ENCODE results near the gene STAMBPL1. TPM values are rescaled to one million over a fixed set of nuclear protein-coding genes. Genes with fewer than 3 reads are reported as not detected.

The STAMBPL1 gene
- polyA plus RNA-seq, 1 of the 3 experiments (the other 2 are of a cell fraction) = 25.1 TPM

GRCh38 chr10:88889559-88890337, 9.7 kb downstream of the STAMBPL1 start:
- no peak for DNase-seq
- H3K4me1 ChIP-seq (ENCODE audit: control insufficient read depth in 1 of 2, insufficient read depth in 2 of 2, low read depth in 1 of 2, low read length in 1 of 2) = peaks cover 9 to 93% of the 10 kb centered on the region in 2 experiments
- H4K20me1 ChIP-seq (ENCODE audit: insufficient read depth) = no peaks in the 10 kb centered on the region
- H3K27ac ChIP-seq (ENCODE audit: low read depth in 2 of 2, low read length in 1 of 2) = peak overlapping the region in 1 of 2 experiments; percentile 77; a peak in 1 of 4 replicates
- H2AFZ ChIP-seq (ENCODE audit: low read depth) = no peak overlapping the region
- peak overlapping the region; percentile 13; the same call in 1 of the 2 replicates for H3K4me2 ChIP-seq
- H3K9ac ChIP-seq = no peak overlapping the region
- H3K4me3 ChIP-seq (ENCODE audit: low read depth in 2 of 2, low read length in 1 of 2) = no peak overlapping the region
- H3K36me3 ChIP-seq (replicated peaks in 1 of 2; ENCODE audit: control insufficient read depth in 1 of 2, insufficient read depth in 2 of 2, low read length in 1 of 2) = peaks cover 0 to 4% of the 10 kb centered on the region in 2 experiments
- 86% methylated on average over 1 of the region's 1 CpG for WGBS (ENCODE audit: low lambda C conversion rate)
- POLR2A ChIA-PET = no interaction called here
- CTCF ChIA-PET = interaction anchor here (1.4 kb wide), 1 partner anchor 43 kb away, joined by 3 read pairs; no protein-coding TSS in a partner anchor
- no peak for TF ChIP-seq SMC3 (IDR thresholded peaks at IDR 0.05; ENCODE audit: low read depth, low read length)
- no peak for TF ChIP-seq POLR2AphosphoS5 (IDR thresholded peaks at IDR 0.05; ENCODE audit: low read depth, low read length)
- no peak for TF ChIP-seq RXRA (IDR thresholded peaks at IDR 0.05; ENCODE audit: borderline replicate concordance, low read depth)
- no peak for TF ChIP-seq FOXM1 (IDR thresholded peaks at IDR 0.05; ENCODE audit: low read depth)
- no peak for TF ChIP-seq FOSL2 (IDR thresholded peaks at IDR 0.05; ENCODE audit: borderline replicate concordance, low read depth)
- TF ChIP-seq TEAD4 (IDR thresholded peaks at IDR 0.05; ENCODE audit: borderline replicate concordance, insufficient read depth) = no peak
- TF ChIP-seq, protein P1, sequence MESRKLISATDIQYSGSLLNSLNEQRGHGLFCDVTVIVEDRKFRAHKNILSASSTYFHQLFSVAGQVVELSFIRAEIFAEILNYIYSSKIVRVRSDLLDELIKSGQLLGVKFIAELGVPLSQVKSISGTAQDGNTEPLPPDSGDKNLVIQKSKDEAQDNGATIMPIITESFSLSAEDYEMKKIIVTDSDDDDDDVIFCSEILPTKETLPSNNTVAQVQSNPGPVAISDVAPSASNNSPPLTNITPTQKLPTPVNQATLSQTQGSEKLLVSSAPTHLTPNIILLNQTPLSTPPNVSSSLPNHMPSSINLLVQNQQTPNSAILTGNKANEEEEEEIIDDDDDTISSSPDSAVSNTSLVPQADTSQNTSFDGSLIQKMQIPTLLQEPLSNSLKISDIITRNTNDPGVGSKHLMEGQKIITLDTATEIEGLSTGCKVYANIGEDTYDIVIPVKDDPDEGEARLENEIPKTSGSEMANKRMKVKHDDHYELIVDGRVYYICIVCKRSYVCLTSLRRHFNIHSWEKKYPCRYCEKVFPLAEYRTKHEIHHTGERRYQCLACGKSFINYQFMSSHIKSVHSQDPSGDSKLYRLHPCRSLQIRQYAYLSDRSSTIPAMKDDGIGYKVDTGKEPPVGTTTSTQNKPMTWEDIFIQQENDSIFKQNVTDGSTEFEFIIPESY (IDR thresholded peaks at IDR 0.05; ENCODE audit: borderline replicate concordance, low read depth) = no peak
- no peak for TF ChIP-seq NRF1 (IDR thresholded peaks at IDR 0.05; ENCODE audit: low read depth, low read length)
- no peak for TF ChIP-seq PBX3 (IDR thresholded peaks at IDR 0.05)
- TF ChIP-seq EP300 (IDR thresholded peaks at IDR 0.05; ENCODE audit: borderline replicate concordance in 1 of 2, low read depth in 1 of 2, low read length in 1 of 2) = no peak
- TF ChIP-seq TAF1 (IDR thresholded peaks at IDR 0.05; ENCODE audit: borderline replicate concordance, low read depth, low read length) = no peak
- no peak for TF ChIP-seq RCOR1 (IDR thresholded peaks at IDR 0.05; ENCODE audit: low read length)
- no peak for TF ChIP-seq REST (IDR thresholded peaks at IDR 0.05; ENCODE audit: low read depth, low read length)
- no peak for TF ChIP-seq FOXJ3 (CRISPR knock-in tag; IDR thresholded peaks at IDR 0.05)
- peaks cover 41% of the 10 kb centered on the region for H3F3A ChIP-seq (replicated peaks; ENCODE audit: insufficient read depth)
- peaks cover 80% of the 10 kb centered on the region for H3K79me2 ChIP-seq (ENCODE audit: insufficient read depth)
- no peaks in the 10 kb centered on the region for H3K9me2 ChIP-seq
- H3K9me3 ChIP-seq = no peaks in the 10 kb centered on the region
- no peaks in the 10 kb centered on the region for H3K27me3 ChIP-seq (ENCODE audit: insufficient read depth)

All from SK-N-SH (cell line).